HEK293 (cell line): ENCODE measurements around the gene MVD.

ENCODE experiments used
- BCL11A ChIP-seq: fragments of 450-650 bp; formaldehyde crosslinking; IDR thresholded peaks from 2 replicates; pipeline ENCODE4 v1.5.1; 2016; ENCODE audit warnings: low read depth, missing biosample characterization, missing genetic modification characterization
- HOXA7 ChIP-seq: sonication (generic); formaldehyde crosslinking; IDR thresholded peaks from 2 replicates; pipeline ENCODE4 v1.8.1; 2022; ENCODE audit warnings: missing genetic modification reagents, borderline replicate concordance
- ZIC2 ChIP-seq: fragments of 450-650 bp; formaldehyde crosslinking; IDR thresholded peaks from 2 replicates; pipeline ENCODE4 v1.5.1; 2016; ENCODE audit warnings: missing biosample characterization, missing genetic modification characterization
- ZNF138 ChIP-seq: fragments of 450-650 bp; formaldehyde crosslinking; IDR thresholded peaks from 2 replicates; pipeline ENCODE4 v1.5.1; 2016; ENCODE audit warnings: missing biosample characterization, missing genetic modification characterization, borderline replicate concordance
- ZNF24 ChIP-seq: fragments of 450-650 bp; formaldehyde crosslinking; IDR thresholded peaks from 2 replicates; pipeline ENCODE4 v1.5.1; 2016; ENCODE audit warnings: missing biosample characterization, missing genetic modification characterization
- ZNF311 ChIP-seq: fragments of 450-650 bp; formaldehyde crosslinking; IDR thresholded peaks from 2 replicates; pipeline ENCODE4 v1.5.1; 2017; ENCODE audit warnings: missing biosample characterization, missing genetic modification characterization, borderline replicate concordance
- ZNF548 ChIP-seq: fragments of 450-650 bp; formaldehyde crosslinking; IDR thresholded peaks from 2 replicates; pipeline ENCODE4 v1.5.1; 2016; ENCODE audit warnings: missing biosample characterization, missing genetic modification characterization
- TF ChIP-seq, protein P1 (sequence below): fragments of 450-650 bp; formaldehyde crosslinking; IDR thresholded peaks from 2 replicates; pipeline ENCODE4 v1.5.1; 2016; ENCODE audit warnings: missing biosample characterization, missing genetic modification characterization
- TF ChIP-seq, protein P2 (sequence below): fragments of 450-650 bp; formaldehyde crosslinking; IDR thresholded peaks from 2 replicates; pipeline ENCODE4 v1.5.1; 2016; ENCODE audit warnings: missing biosample characterization, missing genetic modification characterization, low read depth
- TF ChIP-seq, protein P3 (sequence below): fragments of 450-650 bp; formaldehyde crosslinking; IDR thresholded peaks from 2 replicates; pipeline ENCODE4 v1.5.1; 2016; ENCODE audit warnings: missing biosample characterization, missing genetic modification characterization
- TF ChIP-seq, protein P4 (sequence below): IDR thresholded peaks from 2 replicates; pipeline ENCODE4 v1.6.1; 2011; ENCODE audit warnings: mild to moderate bottlenecking, low read depth, low read length, borderline replicate concordance
- TF ChIP-seq, protein P5 (sequence below): fragments of 450-650 bp; formaldehyde crosslinking; IDR thresholded peaks from 2 replicates; pipeline ENCODE4 v1.5.1; 2017; ENCODE audit warnings: missing biosample characterization, missing genetic modification characterization

DNA sequence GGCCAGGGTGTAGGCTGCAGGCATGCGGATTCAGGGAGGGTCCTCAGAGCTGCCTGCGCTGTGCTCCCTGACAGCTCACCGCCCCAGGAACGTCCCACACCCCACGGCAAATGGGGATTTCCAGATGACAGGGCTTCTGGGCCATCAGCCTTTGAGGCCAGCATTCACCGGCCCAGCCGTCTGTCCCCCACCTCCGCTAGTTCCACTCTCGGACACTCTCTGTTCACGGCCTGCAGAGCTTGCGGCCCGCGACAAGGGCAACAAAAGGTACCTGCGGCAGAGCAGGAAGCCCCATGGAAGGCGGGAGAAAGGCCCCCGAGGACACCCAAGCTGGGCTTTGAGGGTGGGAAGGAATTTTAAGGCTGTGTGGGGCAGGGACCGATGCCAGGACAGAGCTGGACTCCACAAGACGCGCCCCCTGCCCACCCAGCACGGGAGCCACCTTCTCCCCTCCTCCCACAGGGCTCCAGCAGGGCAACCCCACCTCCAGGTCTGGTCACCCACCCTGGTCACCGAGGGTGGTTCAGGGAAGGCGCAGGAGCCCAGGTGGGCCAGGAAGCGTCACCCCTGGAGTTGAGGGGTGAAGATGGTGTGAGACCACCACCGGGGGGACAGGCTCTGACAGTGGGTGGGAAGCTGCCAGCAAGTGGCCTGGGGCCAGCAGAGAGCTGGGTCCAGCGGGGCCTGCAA lies 6.5 kb downstream of the MVD start:
- TF ChIP-seq HOXA7 (no peak), ZNF24 (tag by site-specific recombination) (no peak), ZNF138 (no peak), ZNF311 (tag by site-specific recombination) (no peak), ZNF548 (tag by site-specific recombination) (no peak), BCL11A (tag by site-specific recombination) (no peak), ZIC2 (tag by site-specific recombination) (no peak)
- TF ChIP-seq, protein P1, sequence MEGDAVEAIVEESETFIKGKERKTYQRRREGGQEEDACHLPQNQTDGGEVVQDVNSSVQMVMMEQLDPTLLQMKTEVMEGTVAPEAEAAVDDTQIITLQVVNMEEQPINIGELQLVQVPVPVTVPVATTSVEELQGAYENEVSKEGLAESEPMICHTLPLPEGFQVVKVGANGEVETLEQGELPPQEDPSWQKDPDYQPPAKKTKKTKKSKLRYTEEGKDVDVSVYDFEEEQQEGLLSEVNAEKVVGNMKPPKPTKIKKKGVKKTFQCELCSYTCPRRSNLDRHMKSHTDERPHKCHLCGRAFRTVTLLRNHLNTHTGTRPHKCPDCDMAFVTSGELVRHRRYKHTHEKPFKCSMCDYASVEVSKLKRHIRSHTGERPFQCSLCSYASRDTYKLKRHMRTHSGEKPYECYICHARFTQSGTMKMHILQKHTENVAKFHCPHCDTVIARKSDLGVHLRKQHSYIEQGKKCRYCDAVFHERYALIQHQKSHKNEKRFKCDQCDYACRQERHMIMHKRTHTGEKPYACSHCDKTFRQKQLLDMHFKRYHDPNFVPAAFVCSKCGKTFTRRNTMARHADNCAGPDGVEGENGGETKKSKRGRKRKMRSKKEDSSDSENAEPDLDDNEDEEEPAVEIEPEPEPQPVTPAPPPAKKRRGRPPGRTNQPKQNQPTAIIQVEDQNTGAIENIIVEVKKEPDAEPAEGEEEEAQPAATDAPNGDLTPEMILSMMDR (tag by site-specific recombination) = no peak
- TF ChIP-seq, protein P2, sequence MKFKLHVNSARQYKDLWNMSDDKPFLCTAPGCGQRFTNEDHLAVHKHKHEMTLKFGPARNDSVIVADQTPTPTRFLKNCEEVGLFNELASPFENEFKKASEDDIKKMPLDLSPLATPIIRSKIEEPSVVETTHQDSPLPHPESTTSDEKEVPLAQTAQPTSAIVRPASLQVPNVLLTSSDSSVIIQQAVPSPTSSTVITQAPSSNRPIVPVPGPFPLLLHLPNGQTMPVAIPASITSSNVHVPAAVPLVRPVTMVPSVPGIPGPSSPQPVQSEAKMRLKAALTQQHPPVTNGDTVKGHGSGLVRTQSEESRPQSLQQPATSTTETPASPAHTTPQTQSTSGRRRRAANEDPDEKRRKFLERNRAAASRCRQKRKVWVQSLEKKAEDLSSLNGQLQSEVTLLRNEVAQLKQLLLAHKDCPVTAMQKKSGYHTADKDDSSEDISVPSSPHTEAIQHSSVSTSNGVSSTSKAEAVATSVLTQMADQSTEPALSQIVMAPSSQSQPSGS (tag by site-specific recombination) = no peak
- TF ChIP-seq, protein P3, sequence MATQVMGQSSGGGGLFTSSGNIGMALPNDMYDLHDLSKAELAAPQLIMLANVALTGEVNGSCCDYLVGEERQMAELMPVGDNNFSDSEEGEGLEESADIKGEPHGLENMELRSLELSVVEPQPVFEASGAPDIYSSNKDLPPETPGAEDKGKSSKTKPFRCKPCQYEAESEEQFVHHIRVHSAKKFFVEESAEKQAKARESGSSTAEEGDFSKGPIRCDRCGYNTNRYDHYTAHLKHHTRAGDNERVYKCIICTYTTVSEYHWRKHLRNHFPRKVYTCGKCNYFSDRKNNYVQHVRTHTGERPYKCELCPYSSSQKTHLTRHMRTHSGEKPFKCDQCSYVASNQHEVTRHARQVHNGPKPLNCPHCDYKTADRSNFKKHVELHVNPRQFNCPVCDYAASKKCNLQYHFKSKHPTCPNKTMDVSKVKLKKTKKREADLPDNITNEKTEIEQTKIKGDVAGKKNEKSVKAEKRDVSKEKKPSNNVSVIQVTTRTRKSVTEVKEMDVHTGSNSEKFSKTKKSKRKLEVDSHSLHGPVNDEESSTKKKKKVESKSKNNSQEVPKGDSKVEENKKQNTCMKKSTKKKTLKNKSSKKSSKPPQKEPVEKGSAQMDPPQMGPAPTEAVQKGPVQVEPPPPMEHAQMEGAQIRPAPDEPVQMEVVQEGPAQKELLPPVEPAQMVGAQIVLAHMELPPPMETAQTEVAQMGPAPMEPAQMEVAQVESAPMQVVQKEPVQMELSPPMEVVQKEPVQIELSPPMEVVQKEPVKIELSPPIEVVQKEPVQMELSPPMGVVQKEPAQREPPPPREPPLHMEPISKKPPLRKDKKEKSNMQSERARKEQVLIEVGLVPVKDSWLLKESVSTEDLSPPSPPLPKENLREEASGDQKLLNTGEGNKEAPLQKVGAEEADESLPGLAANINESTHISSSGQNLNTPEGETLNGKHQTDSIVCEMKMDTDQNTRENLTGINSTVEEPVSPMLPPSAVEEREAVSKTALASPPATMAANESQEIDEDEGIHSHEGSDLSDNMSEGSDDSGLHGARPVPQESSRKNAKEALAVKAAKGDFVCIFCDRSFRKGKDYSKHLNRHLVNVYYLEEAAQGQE (tag by site-specific recombination) = no peak
- TF ChIP-seq, protein P4, sequence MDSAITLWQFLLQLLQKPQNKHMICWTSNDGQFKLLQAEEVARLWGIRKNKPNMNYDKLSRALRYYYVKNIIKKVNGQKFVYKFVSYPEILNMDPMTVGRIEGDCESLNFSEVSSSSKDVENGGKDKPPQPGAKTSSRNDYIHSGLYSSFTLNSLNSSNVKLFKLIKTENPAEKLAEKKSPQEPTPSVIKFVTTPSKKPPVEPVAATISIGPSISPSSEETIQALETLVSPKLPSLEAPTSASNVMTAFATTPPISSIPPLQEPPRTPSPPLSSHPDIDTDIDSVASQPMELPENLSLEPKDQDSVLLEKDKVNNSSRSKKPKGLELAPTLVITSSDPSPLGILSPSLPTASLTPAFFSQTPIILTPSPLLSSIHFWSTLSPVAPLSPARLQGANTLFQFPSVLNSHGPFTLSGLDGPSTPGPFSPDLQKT = no peak
- TF ChIP-seq, protein P5, sequence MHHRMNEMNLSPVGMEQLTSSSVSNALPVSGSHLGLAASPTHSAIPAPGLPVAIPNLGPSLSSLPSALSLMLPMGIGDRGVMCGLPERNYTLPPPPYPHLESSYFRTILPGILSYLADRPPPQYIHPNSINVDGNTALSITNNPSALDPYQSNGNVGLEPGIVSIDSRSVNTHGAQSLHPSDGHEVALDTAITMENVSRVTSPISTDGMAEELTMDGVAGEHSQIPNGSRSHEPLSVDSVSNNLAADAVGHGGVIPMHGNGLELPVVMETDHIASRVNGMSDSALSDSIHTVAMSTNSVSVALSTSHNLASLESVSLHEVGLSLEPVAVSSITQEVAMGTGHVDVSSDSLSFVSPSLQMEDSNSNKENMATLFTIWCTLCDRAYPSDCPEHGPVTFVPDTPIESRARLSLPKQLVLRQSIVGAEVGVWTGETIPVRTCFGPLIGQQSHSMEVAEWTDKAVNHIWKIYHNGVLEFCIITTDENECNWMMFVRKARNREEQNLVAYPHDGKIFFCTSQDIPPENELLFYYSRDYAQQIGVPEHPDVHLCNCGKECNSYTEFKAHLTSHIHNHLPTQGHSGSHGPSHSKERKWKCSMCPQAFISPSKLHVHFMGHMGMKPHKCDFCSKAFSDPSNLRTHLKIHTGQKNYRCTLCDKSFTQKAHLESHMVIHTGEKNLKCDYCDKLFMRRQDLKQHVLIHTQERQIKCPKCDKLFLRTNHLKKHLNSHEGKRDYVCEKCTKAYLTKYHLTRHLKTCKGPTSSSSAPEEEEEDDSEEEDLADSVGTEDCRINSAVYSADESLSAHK = no peak
